ENCODE data around the gene DRD2.

The DRD2 gene

DNA sequence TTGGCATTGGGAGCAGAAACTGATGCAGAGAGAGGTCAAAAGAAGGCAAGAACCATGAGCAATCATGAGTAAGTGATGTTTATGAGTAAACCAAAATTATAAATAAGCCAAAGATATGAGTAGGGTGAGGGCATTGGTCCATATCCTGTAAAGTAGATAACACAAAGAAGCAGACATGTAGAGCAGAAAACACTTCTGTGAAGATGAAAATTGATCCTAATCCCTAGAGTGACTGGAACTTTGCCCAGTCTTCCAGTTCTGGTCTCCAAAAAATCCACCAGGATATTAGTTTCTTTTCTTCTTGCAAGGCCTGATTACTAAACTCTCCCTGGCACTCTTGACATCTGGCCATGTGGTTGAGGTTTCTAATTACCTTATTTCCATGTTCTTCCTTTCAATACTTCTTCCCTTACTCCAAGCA lies 13.7 kb upstream of the DRD2 start:
- DNase-seq (ENCODE audit: extremely low spot score, insufficient read length, low read depth): no peak
- FAIRE-seq: no peak

DNA sequence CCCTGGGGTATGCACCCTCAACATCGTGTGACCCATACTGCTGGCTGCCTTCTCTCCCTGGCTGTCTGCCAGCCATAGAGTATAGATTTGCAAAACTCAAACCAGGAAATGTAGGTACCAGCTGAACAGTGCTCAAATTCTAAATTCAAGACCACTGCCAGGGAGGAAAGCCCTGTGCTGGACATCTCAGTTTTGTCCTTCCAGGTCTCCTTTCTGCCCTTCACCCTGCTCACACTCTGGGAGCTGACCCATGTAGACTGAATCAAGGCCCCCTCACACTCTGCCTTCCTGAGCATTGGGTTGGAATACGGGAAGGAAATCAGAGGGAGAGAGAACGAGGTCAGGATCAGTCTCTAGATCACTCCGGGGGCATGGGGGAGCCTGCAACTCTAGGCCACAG lies 12.4 kb upstream of the DRD2 start:
- FAIRE-seq (no peak), DNase-seq (ENCODE audit: extremely low spot score, insufficient read length, low read depth) (no peak)

DNA sequence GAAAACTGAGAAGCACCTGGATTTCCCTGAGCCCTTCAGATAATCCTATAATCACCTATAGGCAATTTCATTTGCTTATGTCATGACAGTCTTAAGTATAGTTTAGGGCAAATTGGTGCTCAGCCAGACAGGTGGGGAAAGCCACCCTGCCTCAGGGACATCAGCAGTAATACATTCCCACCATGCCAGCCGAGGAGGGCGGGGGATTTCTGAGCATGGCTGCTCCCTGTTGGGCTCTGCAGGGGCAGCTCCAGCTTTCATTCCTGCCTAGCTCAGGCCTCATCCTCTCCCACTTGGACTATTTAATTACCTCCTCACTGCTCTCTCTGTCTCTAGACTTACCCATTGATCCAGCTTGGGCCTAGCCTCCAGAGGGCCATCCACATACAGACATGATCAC lies 9.0 kb upstream of the DRD2 start:
- FAIRE-seq (no peak), DNase-seq (ENCODE audit: extremely low spot score, insufficient read length, low read depth) (no peak)

DNA sequence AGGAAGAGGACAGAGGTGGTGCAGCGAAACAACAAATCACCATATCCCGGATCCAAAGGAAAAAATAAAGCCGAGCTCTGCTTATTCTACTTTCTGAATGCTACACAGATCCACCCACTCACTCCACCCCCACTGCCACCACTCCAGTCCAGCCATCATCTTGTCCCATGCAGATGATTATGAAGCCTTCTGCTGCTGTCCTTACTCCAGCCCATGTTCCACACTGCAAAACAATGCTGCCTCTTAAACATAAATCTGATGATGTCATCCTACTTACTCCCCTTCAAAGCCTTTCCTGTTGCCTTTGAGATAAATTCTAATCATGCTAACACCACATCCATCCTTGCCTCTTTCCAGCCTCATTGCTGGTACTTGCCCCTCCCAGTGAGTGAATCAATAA lies 6.5 kb upstream of the DRD2 start:
- FAIRE-seq: no peak
- no peak for DNase-seq (ENCODE audit: extremely low spot score, insufficient read length, low read depth)

DNA sequence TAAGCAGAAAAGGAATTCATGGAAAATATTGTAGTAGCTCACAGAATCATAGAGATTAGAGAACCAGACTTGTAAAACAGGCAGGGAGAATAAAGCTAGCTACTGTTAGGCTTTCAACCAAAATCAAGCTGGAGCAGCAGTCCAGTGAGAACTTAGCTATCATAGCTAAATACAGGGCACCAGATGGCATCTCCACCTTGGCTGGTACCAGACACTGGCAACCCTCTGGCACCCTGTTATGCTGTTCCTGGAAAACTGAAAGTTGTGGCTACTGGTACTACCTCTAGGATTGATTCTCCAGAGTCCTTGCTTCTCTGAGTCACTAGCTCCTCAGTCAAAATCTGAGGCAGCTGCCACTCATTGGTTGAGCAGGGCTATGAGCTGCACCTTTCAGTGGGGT lies 6.0 kb upstream of the DRD2 start:
- FAIRE-seq: no peak
- no peak for DNase-seq (ENCODE audit: extremely low spot score, insufficient read length, low read depth)

DNA sequence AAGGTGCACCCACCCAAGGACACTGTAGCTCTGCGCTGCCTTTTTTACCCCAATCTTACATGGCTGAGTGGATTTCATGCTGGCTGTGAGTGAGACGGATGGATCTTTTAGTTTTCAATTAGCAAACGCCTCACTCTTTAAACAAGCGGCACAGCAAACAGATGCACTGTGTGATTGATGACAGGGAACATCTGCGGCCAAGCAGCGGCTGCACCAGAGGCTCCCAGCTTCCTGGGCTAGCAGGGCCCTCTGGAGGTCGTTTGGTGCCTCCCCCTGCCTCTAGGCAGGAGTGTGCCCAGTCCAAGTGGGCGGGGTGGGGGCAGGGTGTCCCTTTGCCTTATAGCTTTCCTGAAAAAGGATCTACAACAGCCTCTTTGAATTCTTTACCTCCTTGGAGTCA lies 2.1 kb upstream of the DRD2 start:
- DNase-seq (ENCODE audit: extremely low spot score, insufficient read length, low read depth) (no peak), FAIRE-seq (no peak)

DNA sequence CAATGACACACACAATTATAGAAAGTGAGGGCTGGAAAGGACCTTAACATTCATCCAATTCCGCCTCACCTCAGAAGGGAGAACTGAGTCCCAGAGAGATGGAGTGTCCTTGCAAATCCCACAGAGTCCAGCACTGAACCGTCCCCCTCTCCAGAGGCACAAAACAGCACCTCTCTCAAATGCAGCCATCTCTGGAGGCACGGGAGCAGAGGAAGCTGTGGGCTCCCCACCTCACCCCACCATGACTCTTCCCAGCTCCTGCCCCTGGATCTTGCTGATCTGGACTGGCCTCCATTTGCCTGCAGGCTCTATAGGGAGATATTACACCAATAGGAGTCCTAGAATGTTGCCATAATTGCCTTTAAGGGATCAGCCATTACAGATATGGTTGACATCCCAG lies 1.4 kb upstream of the DRD2 start:
- FAIRE-seq (no peak), DNase-seq (ENCODE audit: extremely low spot score, insufficient read length, low read depth) (no peak)

DNA sequence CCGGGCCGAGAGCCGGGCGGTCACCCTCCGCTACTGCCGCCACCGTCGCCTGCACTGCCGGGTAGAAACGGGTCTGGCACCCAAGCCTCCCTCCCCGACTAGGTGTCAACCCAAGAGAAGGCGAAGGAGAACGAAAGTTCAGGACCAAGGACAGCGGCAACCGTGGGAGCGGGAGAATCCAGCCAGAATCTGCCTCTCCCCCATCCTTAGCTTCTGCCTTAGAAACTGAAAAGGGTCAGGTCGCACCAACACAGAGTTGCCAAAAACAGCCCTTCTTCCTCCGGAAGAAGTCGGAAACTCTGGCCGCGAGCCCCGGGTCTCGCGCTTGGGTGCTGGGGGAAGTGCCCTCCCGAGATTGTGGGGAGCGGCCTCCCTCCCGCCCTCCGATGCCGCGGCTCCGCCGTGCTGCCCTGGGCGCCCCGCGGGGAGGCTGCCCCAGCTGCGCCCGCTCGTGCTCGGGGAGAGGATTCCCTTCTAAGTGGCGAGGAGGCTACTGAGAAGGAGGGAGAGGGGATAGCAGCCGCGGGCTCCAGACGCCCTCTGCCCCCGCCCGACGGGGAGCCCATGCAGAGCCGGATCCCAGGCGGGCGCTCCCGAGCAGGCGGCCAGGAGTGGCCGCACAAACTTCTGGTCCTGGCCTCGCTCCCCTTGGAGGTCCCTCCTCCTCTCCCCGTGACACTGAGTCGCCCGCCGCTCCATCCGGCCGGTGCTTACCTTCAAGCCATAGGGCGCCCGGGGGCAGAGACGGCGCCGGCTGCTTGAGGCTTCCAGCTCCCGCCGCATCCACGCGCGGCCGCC lies 637 bp downstream of the DRD2 start:
- no peak for FAIRE-seq
- peak; percentile 20 for DNase-seq (ENCODE audit: extremely low spot score, insufficient read length, low read depth)

DNA sequence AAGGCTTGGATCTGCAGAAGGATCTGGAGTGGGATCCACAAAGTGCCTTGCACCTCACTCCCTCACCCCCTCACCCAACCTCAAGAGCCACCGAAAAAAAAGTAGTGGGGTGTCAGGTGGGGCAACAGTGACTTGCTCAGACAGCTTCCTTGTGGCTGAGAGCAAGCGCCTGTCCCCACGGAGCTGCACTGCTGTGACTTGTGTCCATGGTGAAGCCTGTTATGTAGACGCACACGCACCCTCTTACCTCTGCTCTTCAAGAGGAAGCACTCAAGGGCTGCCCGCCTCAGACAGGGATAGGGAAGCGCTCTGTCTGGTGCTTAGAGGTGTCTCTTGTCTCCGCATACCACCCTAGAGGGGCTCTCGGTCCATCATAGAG lies 1.2 kb downstream of the DRD2 start:
- DNase-seq (ENCODE audit: extremely low spot score, insufficient read length, low read depth): no peak
- no peak for FAIRE-seq

DNA sequence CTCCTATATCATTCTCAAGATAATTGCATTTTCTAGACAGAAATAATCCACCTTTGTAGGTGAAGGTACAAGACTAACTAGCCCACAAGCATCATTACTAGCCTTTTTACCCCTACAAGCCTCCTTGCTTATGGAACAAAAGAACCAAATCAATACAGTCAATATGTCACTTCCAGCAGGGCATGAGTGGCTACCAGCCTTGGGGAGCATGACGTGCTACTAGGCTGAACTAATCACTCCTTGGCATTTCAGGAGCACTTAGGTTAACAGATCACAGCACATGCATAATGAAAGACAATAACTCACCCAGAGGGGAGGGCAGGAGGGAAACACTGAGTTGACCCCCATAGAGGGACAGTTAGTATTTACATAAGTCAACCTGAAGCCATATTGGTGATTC lies 2.7 kb downstream of the DRD2 start:
- DNase-seq (ENCODE audit: extremely low spot score, insufficient read length, low read depth): no peak
- no peak for FAIRE-seq

DNA sequence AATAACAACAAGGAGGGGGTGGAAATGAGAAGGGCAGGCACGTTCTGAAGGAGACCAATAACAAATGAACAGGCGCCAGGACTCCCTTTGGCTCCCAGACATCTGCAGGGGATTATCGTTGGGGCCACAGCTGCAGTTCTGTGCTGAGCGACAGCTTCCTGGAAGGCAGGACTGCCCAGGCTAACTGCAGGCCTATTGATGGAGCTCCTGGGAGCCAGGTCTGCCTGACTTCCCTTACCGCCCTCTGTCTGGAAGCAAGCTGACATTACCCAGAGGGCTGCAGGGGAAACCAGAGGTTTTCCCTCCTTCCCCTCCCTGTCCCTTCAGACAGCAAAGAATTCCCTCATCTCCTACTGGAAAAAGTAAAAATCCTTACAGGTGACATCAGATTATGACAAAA lies 5.0 kb downstream of the DRD2 start:
- FAIRE-seq (no peak), DNase-seq (ENCODE audit: extremely low spot score, insufficient read length, low read depth) (no peak)

DNA sequence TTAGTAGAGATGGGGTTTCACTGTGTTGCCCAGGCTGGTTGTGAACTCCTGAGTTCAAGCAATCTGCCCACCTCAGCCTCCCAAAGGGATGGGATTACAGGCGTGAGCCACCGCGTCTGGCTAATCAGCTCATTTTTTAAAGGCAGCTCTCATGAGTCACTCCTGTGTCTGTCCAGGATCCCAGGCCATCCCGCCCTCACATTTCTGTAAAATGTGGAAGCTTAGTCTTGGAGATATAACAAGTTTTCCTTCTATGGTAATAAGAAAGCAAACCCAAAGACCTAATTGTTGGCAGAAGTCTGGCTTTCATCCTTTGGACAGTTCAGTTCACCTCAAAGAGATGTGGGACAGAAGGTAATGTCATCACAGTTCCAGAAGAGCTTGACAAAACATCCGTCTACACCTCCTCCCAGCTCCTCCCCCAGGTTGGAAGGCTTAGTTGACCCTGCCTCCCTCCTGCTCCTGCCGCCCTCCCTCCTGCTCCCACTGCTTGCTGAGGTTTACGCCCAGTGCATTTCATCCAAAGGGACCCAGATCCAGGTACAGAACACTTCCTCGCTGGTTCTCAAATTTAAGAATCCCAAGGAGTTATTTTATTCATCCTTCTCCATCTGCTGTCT lies 6.4 kb downstream of the DRD2 start:
- no peak for FAIRE-seq

DNA sequence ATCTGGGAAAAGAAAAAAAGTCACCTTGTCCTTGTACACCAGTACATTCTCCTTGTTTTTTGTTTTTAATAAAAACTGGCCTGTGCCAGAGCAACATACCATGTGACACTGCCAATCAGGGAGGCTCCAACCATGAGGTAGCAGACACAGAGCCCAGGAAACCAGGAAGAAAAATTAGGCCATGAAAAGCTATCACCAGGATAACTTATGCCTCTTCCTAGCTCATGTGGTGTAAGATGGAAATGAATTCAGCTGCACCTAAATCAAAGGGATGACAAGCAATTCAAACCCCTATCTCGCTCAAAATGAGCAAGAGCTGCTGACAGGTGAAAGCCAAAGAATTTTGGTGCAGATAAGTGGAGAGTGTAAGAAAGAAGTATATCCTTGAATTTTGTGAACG lies 7.7 kb downstream of the DRD2 start:
- DNase-seq (ENCODE audit: extremely low spot score, insufficient read length, low read depth): no peak
- no peak for FAIRE-seq

More for the DNA sequence above, 6.4 kb downstream of the DRD2 start:
- no peak for DNase-seq (ENCODE audit: extremely low spot score, insufficient read length, low read depth)

DNA sequence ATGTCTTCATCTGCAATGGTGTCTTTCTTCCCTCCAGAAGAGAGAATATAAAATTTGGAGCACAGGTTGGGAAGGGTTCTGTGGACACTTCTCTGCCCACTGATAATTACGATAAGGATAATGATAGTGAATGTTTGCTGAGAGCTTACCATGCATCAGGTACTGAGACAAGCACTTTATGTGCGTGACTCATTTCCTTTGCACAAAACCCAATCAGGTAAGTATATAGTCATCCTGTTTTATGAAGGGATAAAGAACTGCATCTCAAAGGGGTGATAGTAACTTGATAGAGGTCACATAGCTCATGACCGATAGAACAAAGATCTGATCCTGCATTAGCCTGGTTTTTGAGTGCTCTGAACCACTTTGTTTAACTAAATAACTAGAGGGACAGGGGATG lies 9.4 kb downstream of the DRD2 start:
- DNase-seq (ENCODE audit: extremely low spot score, insufficient read length, low read depth): no peak

DNA sequence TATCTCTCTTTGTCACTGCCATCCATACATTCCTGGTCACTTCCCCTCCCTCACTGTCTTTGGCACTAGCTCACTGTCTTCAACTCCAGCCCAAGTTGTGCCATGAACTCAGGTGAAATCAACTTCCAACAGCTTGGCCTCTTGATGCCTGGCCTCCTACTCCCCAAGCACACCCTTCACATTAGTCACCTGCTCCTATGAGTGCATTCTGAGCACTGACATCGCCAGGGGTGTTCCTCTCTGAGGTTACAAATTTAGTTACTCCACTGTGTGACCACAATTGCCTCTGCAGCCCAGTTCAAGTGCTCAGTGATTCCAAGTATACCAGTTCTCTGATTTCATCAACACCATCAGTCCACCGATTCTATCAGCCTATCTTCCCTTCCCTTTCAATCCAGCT lies 10.8 kb downstream of the DRD2 start:
- no peak for FAIRE-seq

More for the DNA sequence above, 9.4 kb downstream of the DRD2 start:
- FAIRE-seq: no peak

DNA sequence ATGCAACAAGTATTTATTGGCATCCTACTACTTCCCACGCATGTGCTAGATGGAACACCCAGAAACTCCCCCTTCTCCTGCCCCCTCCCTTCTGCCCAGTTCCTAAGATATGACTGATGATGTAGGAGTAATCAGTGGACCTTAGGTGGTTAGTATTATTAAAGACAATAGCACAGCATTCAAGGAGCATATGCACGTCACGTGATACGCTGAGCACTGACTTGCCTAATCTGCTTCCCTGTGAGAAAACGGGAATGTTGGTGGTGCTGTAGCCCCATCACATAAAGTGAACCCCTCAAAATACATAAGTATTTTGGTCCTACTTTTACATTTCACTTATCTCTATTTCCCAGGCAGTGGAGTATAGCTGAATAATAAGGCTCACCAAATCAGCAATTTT lies 12.4 kb downstream of the DRD2 start:
- FAIRE-seq (no peak), DNase-seq (ENCODE audit: extremely low spot score, insufficient read length, low read depth) (no peak)

More for the DNA sequence above, 10.8 kb downstream of the DRD2 start:
- no peak for DNase-seq (ENCODE audit: extremely low spot score, insufficient read length, low read depth)

DNA sequence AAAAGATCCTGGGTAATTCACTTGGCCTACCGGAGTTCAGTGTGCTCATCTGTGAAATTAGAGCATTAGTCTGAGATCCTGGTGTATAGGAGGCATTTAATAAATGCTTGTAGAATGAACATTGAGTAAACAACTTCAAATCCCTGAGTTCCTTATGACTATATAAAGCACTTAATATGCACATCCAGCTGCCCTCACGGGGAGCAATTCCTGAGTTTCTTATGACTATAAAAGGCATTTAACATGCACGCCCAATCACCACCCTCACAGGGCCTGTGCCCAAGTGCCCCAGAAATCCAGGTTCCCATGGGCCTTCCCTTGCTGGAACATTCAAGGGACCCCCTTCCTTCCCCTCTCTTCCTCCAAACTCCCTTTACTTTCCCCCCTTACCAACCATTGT lies 13.6 kb downstream of the DRD2 start:
- DNase-seq (ENCODE audit: extremely low spot score, insufficient read length, low read depth): no peak
- FAIRE-seq: no peak

DNA sequence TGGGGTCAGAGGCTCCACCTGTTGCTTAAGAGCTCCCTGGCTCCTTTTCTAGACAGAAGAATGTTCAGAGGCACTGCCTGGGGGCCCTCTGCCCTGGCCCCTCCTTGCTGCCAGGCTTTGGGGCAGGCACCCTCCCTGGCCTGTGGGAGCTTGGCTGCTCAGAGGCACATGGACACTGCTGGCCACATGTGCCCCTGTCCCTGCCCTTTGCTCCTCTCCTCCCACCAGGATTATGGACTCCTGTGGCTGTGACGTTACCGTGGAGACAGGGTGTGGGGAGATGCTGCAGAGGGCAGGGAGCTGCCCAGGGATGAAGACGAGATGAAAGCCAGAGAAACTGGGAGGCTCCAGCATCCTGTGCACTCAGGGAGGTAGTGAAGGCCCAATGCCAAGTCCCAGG lies 14.7 kb downstream of the DRD2 start:
- DNase-seq (ENCODE audit: extremely low spot score, insufficient read length, low read depth) (no peak), FAIRE-seq (no peak)

DNA sequence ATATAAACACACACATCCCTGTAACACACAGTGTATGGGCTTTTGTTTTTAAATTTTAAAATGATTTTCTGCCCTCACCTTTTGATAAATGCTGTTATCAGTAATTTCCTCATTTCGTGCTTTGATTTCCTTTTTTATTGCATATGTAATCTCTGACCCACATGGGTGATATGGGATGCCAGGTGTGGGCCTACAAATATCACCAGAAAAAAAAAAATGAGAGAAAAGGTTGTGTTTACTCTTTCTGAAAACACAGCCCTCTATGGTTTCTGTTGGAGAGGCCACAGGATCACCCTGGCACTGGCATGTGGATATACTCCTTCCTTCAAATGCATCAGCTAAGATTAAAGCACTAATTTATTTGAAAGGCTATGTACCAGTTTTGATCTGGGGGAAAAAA lies 17.0 kb downstream of the DRD2 start:
- DNase-seq (ENCODE audit: extremely low spot score, insufficient read length, low read depth) (no peak), FAIRE-seq (no peak)

DNA sequence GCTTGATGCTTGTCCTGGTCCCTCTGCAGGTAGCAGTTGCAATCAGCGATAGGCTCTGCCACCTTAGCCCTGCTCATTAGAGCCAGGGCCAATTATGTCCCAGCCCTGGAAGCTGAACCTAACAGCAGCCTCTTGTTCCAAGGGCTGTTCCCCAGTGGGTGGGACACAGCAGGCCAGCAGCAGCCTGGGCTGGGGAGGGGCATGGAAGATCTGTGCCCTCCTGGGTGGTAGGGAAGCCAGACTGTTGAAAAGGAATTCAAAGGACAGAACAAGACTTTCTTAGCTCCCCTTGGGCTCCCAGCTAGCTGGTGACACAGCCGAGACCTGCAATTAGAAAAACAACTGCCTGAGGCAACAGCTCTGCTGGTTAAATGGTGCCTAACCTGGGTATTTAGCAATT lies 17.4 kb downstream of the DRD2 start:
- FAIRE-seq (no peak), DNase-seq (ENCODE audit: extremely low spot score, insufficient read length, low read depth) (no peak)

DNA sequence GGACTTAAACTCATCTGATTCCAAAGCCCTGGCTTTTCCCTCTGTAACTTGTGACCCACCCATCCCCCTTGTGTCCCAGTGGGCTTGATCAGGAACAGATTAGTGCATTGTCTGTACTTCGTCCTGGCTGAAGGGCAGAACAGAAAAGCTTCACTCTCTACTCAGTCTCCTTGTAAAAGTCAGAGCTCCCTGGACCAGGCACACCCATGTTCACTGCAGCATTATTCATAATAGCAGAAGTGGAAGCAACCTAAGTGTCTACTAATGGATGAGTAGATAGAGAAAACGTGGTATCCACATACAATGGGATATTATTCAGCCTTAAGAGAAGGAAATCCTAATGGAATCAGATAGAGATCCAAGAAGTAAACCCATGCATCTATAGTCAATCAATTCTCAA lies 20.7 kb downstream of the DRD2 start:
- no peak for DNase-seq (ENCODE audit: extremely low spot score, insufficient read length, low read depth)
- no peak for FAIRE-seq

DNA sequence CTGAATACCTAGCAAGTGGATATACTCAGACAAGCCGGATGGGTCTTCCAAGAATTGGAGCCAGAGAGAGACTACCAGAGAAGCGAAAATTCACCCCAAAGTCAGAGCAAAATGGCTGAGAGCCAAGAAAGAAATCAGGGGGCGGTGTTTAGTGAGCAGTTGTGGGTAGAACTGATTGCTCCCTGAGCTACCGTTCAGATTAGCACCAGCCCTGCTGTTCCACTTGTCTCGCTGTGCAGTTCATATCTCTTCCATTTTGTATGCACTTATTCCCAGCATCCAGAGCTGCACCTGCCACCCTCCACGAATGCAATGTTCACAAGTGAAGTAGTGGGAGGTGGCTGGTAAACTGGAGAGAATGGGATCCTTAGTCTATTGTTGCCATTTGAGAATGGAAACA lies 25.5 kb downstream of the DRD2 start:
- FAIRE-seq: no peak

More for the DNA sequence above, 25.5 kb downstream of the DRD2 start:
- DNase-seq (ENCODE audit: extremely low spot score, insufficient read length, low read depth): no peak

All from GM18507 (cell line).